Immature natural killer cell (primary cell): ENCODE results near the gene TMEM232. TPM values are rescaled to one million over a fixed set of nuclear protein-coding genes. Genes with fewer than 3 reads are reported as not detected.

Experiments used
- DNase-seq, 3 donors: peaks; one replicate each; pipeline ENCODE4 v3.0.0; 2022; ENCODE audit warnings: mixed read lengths in 1 of 3
- H3K27ac Mint-ChIP-seq, 6 donors: one replicate each; pipeline ENCODE4 v1.8.0; 2020; ENCODE audit warnings: mixed read lengths in 6 of 6, mild to moderate bottlenecking in 5 of 6, inconsistent platforms in 4 of 6, moderate library complexity in 3 of 6
- H3K27me3 Mint-ChIP-seq, 3 donors: one replicate each; pipeline ENCODE4 v1.8.0; 2020 to 2021; ENCODE audit warnings: low read depth in 3 of 3, mild to moderate bottlenecking in 3 of 3, mixed read lengths in 3 of 3, moderate library complexity in 3 of 3, inconsistent platforms in 1 of 3
- H3K36me3 Mint-ChIP-seq, 3 donors: one replicate each; pipeline ENCODE4 v1.8.0; 2020; ENCODE audit warnings: mixed read lengths in 3 of 3, inconsistent platforms in 2 of 3, mild to moderate bottlenecking in 2 of 3
- H3K4me1 Mint-ChIP-seq, 2 donors: one replicate each; pipeline ENCODE4 v1.8.0; 2020; ENCODE audit warnings: inconsistent platforms in 2 of 2, mild to moderate bottlenecking in 2 of 2, mixed read lengths in 2 of 2, moderate library complexity in 1 of 2
- H3K4me3 Mint-ChIP-seq, 5 donors: one replicate each; pipeline ENCODE4 v1.8.0; 2020; ENCODE audit warnings: mild to moderate bottlenecking in 5 of 5, mixed read lengths in 5 of 5, inconsistent platforms in 3 of 5, moderate library complexity in 3 of 5
- H3K9me3 Mint-ChIP-seq, 6 donors: one replicate each; pipeline ENCODE4 v1.8.0; 2020; ENCODE audit warnings: mild to moderate bottlenecking in 6 of 6, mixed read lengths in 6 of 6, inconsistent platforms in 4 of 6, moderate library complexity in 3 of 6
- polyA plus RNA-seq, 3 donors: library from polyadenylated mRNA; unstranded; fragments of 300-500 nt; fragmentation: Illumina TruSeq; gene quantifications; one replicate each; pipeline ENCODE4 v1.2.3, GENCODE V29; 2021

Gene TMEM232
- polyA plus RNA-seq, 3 donors from 2014 or later: not detected

GRCh38 chr5:110371725-110372041 lies 354.8 kb downstream of the TMEM232 start:
- DNase-seq: no peak
- Mint-ChIP-seq H3K27ac (no peak overlapping the region), H3K9me3 (no peaks in the 10 kb centered on the region)

GRCh38 chr5:110371011-110371724 lies 355.3 kb downstream of the TMEM232 start:
- no peak for DNase-seq
- H3K4me3 Mint-ChIP-seq: no peak overlapping the region
- no peaks in the 10 kb centered on the region for H3K36me3 Mint-ChIP-seq
- H3K4me1 Mint-ChIP-seq: no peaks in the 10 kb centered on the region
- H3K27ac Mint-ChIP-seq: no peak overlapping the region
- H3K27me3 Mint-ChIP-seq: no peaks in the 10 kb centered on the region
- peaks cover 0 to 4% (median 0%) of the 10 kb centered on the region in 6 donors for H3K9me3 Mint-ChIP-seq

More at GRCh38 chr5:110371725-110372041, 354.8 kb downstream of the TMEM232 start:
- Mint-ChIP-seq H3K36me3 (no peaks in the 10 kb centered on the region), H3K27me3 (no peaks in the 10 kb centered on the region), H3K4me3 (no peak overlapping the region), H3K4me1 (no peaks in the 10 kb centered on the region)

Other genes starting within 250 kb of the TMEM232 start
- 10 to 100 TPM; 29.0 to 52.2 (median 32.5) TPM for gene SLC25A46, start 12.3 kb upstream of the TMEM232 start, polyA plus RNA-seq